H1 (cell line): ENCODE results near the gene UBAC1. TPM values are rescaled to one million over a fixed set of nuclear protein-coding genes. Genes with fewer than 3 reads are reported as not detected.

ENCODE experiments used
- CTCF ChIA-PET: fragments of 300-600 bp; sonication (Branson Sonifier 250); formaldehyde crosslinking; loops from one replicate; lab custom pipeline; 2021; ENCODE audit not compliant: partially characterized antibody; lab: Charles Lee
- POLR2A ChIA-PET: fragments of 300-600 bp; sonication (Branson Sonifier 250); formaldehyde crosslinking; loops from one replicate; lab custom pipeline; 2021; ENCODE audit warnings: inconsistent platforms; ENCODE audit not compliant: partially characterized antibody; lab: Charles Lee
- DNase-seq, 2 experiments: peaks; one replicate each; pipeline versions ENCODE4 v3.0.0 to v3.0.0-alpha.2; 2010 to 2022; ENCODE audit warnings: low spot score in 2 of 2, low read depth in 1 of 2, mixed read lengths in 1 of 2
- FAIRE-seq: peaks from 2 replicates; lab custom pipeline; 2011; peaks lifted over from hg19 to GRCh38; lab: Jason Lieb, UNC
- H2AFZ ChIP-seq: 2 replicates; pipeline ENCODE4 v1.8.1; 2012; ENCODE audit warnings: low read length, inconsistent platforms
- H2AK5ac ChIP-seq: 2 replicates; pipeline ENCODE4 v1.6.1; 2013; ENCODE audit warnings: low read depth, low read length
- H2BK120ac ChIP-seq: replicated peaks from 2 replicates; pipeline ENCODE3; 2013; ENCODE audit warnings: low read depth, low read length, inconsistent platforms
- H2BK12ac ChIP-seq: 2 replicates; pipeline ENCODE4 v1.6.1; 2013; ENCODE audit warnings: low read depth, low read length
- H2BK15ac ChIP-seq: 2 replicates; pipeline ENCODE4 v1.6.1; 2013; ENCODE audit warnings: low read length
- H2BK20ac ChIP-seq: 2 replicates; pipeline ENCODE4 v1.6.1; 2013; ENCODE audit warnings: low read length
- H2BK5ac ChIP-seq: 2 replicates; pipeline ENCODE4 v1.6.1; 2013; ENCODE audit warnings: low read depth, low read length
- H3K14ac ChIP-seq: 2 replicates; pipeline ENCODE4 v1.6.1; 2013; ENCODE audit warnings: inconsistent platforms; ENCODE audit not compliant: insufficient read length
- H3K18ac ChIP-seq: 2 replicates; pipeline ENCODE4 v1.6.1; 2013; ENCODE audit warnings: low read length; ENCODE audit errors: extremely low read depth
- H3K23ac ChIP-seq: 2 replicates; pipeline ENCODE4 v1.6.1; 2013; ENCODE audit warnings: inconsistent platforms; ENCODE audit not compliant: insufficient read length
- H3K23me2 ChIP-seq: 2 replicates; pipeline ENCODE4 v1.6.1; 2013; ENCODE audit warnings: low read depth, low read length
- H3K27ac ChIP-seq: 2 replicates; pipeline ENCODE4 v1.6.1; 2011; ENCODE audit warnings: low read depth, low read length, inconsistent platforms
- H3K27me3 ChIP-seq, 4 experiments: replicated peaks in 1 of 4; 1 replicate in 1 of 4; 2 replicates in 3 of 4; pipeline versions ENCODE4 v1.6.1 to v1.8.1; 2011 to 2013; ENCODE audit warnings: low read length in 3 of 4, mild to moderate bottlenecking in 3 of 4, inconsistent platforms in 2 of 4, mixed read lengths in 2 of 4, moderate library complexity in 1 of 4; ENCODE audit not compliant: control insufficient read depth in 3 of 4, insufficient read depth in 3 of 4; ENCODE audit errors: extremely low read depth in 1 of 4
- H3K36me3 ChIP-seq, 4 experiments: 2 replicates each; pipeline versions ENCODE4 v1.6.1 to v1.8.1; 2011 to 2013; ENCODE audit warnings: mild to moderate bottlenecking in 4 of 4, low read length in 3 of 4, moderate library complexity in 2 of 4, control low read depth in 1 of 4, inconsistent platforms in 1 of 4; ENCODE audit not compliant: insufficient read depth in 4 of 4, control insufficient read depth in 2 of 4
- H3K4ac ChIP-seq: replicated peaks from 2 replicates; pipeline ENCODE3; 2013; ENCODE audit warnings: low read length, low read depth, mixed read lengths, inconsistent platforms; ENCODE audit not compliant: insufficient read length
- H3K4me1 ChIP-seq, 4 experiments: replicated peaks in 1 of 4; 1 replicate in 1 of 4; 2 replicates in 3 of 4; pipeline versions ENCODE4 v1.6.1 to v1.8.1; 2011 to 2013; ENCODE audit warnings: low read length in 3 of 4, inconsistent platforms in 2 of 4, mixed read lengths in 1 of 4; ENCODE audit not compliant: insufficient read depth in 4 of 4, control insufficient read depth in 3 of 4
- H3K4me2 ChIP-seq, 2 experiments: 2 replicates each; pipeline versions ENCODE4 v1.6.1 to v1.8.1; 2011 to 2013; ENCODE audit warnings: low read depth in 2 of 2, low read length in 2 of 2, control low read depth in 1 of 2, inconsistent platforms in 1 of 2, mild to moderate bottlenecking in 1 of 2; ENCODE audit not compliant: insufficient read depth in 1 of 2
- H3K4me3 ChIP-seq, 4 experiments: fragments of 200-600, 300-600 bp in 1 of 4; sonication (generic), shearing (Covaris generic), sonication (Bioruptor Twin) in 1 of 4; 2 replicates each; pipeline versions ENCODE4 v1.5.1 to v1.8.1; 2011 to 2016; ENCODE audit warnings: low read length in 4 of 4, low read depth in 3 of 4, control low read depth in 2 of 4, inconsistent platforms in 2 of 4, mild to moderate bottlenecking in 2 of 4, mixed read lengths in 1 of 4, moderate library complexity in 1 of 4; ENCODE audit not compliant: insufficient read depth in 2 of 4; ENCODE audit errors: extremely low read depth in 1 of 4
- H3K56ac ChIP-seq: replicated peaks from 2 replicates; pipeline ENCODE3; 2013; ENCODE audit warnings: low read depth, mild to moderate bottlenecking, mixed read lengths, low read length, inconsistent platforms; ENCODE audit not compliant: insufficient read length
- H3K79me1 ChIP-seq: 2 replicates; pipeline ENCODE4 v1.6.1; 2013; ENCODE audit warnings: low read depth, low read length, control low read depth
- H3K79me2 ChIP-seq, 2 experiments: 2 replicates each; pipeline versions ENCODE4 v1.6.1 to v1.8.1; 2012 to 2013; ENCODE audit warnings: low read length in 2 of 2, mild to moderate bottlenecking in 2 of 2, inconsistent platforms in 1 of 2; ENCODE audit not compliant: insufficient read depth in 2 of 2, control insufficient read depth in 1 of 2
- H3K9ac ChIP-seq, 4 experiments: replicated peaks in 1 of 4; 1 replicate in 1 of 4; 2 replicates in 3 of 4; pipeline versions ENCODE4 v1.6.1 to v1.8.1; 2011 to 2013; ENCODE audit warnings: low read depth in 3 of 4, low read length in 3 of 4, control low read depth in 2 of 4, mild to moderate bottlenecking in 2 of 4, moderate library complexity in 2 of 4, inconsistent platforms in 1 of 4; ENCODE audit errors: extremely low read depth in 1 of 4
- H3K9me3 ChIP-seq, 2 experiments: 2 replicates each; pipeline versions ENCODE4 v1.6.1 to v1.8.1; 2012 to 2013; ENCODE audit warnings: mild to moderate bottlenecking in 2 of 2, moderate library complexity in 2 of 2, control low read depth in 1 of 2, inconsistent platforms in 1 of 2, low read depth in 1 of 2, low read length in 1 of 2, mixed read lengths in 1 of 2; ENCODE audit not compliant: insufficient read depth in 2 of 2
- H4K20me1 ChIP-seq, 2 experiments: replicated peaks in 1 of 2; 2 replicates each; pipeline versions ENCODE3 to v1.8.1; 2011 to 2013; ENCODE audit warnings: inconsistent platforms in 2 of 2, low read length in 2 of 2, mild to moderate bottlenecking in 1 of 2; ENCODE audit not compliant: insufficient read depth in 2 of 2, control insufficient read depth in 1 of 2
- H4K5ac ChIP-seq: 2 replicates; pipeline ENCODE4 v1.6.1; 2013; ENCODE audit warnings: low read length, low read depth, mixed read lengths, inconsistent platforms; ENCODE audit not compliant: insufficient read length
- H4K8ac ChIP-seq: 2 replicates; pipeline ENCODE4 v1.8.0; 2013; ENCODE audit warnings: mild to moderate bottlenecking, moderate library complexity, low read length, inconsistent platforms; ENCODE audit not compliant: insufficient read depth; ENCODE audit errors: extremely low read depth
- H4K91ac ChIP-seq: replicated peaks from 2 replicates; pipeline ENCODE3; 2013; ENCODE audit warnings: low read length, mixed read lengths, inconsistent platforms; ENCODE audit not compliant: insufficient read length
- SIRT6 ChIP-seq: IDR thresholded peaks from one replicate; pipeline ENCODE4 v1.7.1; 2012; ENCODE audit warnings: low read length, inconsistent platforms
- SRF ChIP-seq: IDR thresholded peaks from 2 replicates; pipeline ENCODE4 v1.6.1; 2011; ENCODE audit warnings: mild to moderate bottlenecking, low read depth, low read length, moderate library complexity
- TEAD4 ChIP-seq: IDR thresholded peaks from 2 replicates; pipeline ENCODE4 v1.6.1; 2012; ENCODE audit warnings: low read depth, low read length, inconsistent platforms, mixed read lengths
- WGBS, 2 experiments: shearing (Covaris generic) in 1 of 2; methylation state at CpG; one replicate each; pipeline versions ENCODE4 v1.1.6 to v1.1.7; 2013 to 2015; ENCODE audit warnings: low lambda C conversion rate in 2 of 2, mixed read lengths in 2 of 2, inconsistent platforms in 1 of 2, low coverage in 1 of 2, missing lambda C conversion rate in 1 of 2; ENCODE audit not compliant: insufficient replicate concordance in 2 of 2, insufficient coverage in 1 of 2, insufficient read length in 1 of 2; ENCODE audit errors: extremely low coverage in 1 of 2, missing lambda C conversion rate in 1 of 2; 5-methylcytosine and 5-hydroxymethylcytosine counted together
- long read RNA-seq, 2 experiments: library from RNA in 1 of 2; library from capped mRNA in 1 of 2; stranded (forward); transcript quantifications; one replicate each; pipeline ENCODE4 v2.0.0, GENCODE V29; 2021; ENCODE audit warnings: inconsistent platforms in 1 of 2
- polyA minus RNA-seq, 3 experiments: library from RNA; depleted of rRNA, polyadenylated mRNA; stranded (reverse); fragments of >200 nt; gene quantifications; 1 replicate in 2 of 3; 2 replicates in 1 of 3; pipeline ENCODE4 v1.2.3, GENCODE V29; 2011
- polyA plus RNA-seq, 7 experiments: library from polyadenylated mRNA; depleted of rRNA in 3 of 7; stranded (reverse) in 5 of 7; unstranded in 2 of 7; fragments of >200 nt in 5 of 7; fragments of 200-250 nt in 2 of 7; gene quantifications; 1 replicate in 5 of 7; 2 replicates in 1 of 7; 4 replicates in 1 of 7; pipeline versions ENCODE4 v1.2.1 to v1.2.3, GENCODE V29; 2011 to 2013; ENCODE audit warnings: missing spikeins in 2 of 7, mixed read lengths in 2 of 7
- total RNA-seq: library from RNA; stranded (reverse); fragmentation: NEBNext Ultra II Directional; extraction: Animal tissue kit (Norgen Biotek cat#: 25700); gene quantifications from 2 replicates; pipeline ENCODE4 v1.2.1, GENCODE V29; 2021

Gene UBAC1
- total RNA-seq (59.3 and 63.1 TPM in 2 replicates), polyA plus RNA-seq (2011; rRNA removed) (85.2 and 105 TPM in 2 replicates), polyA minus RNA-seq (2011; rRNA and poly(A)+ RNA removed) (21.6 and 41.3 TPM in 2 replicates)
- 74.8 TPM for polyA plus RNA-seq (2011; cell fraction: cytosol; rRNA removed)
- 68.0 TPM for polyA plus RNA-seq (2011; cell fraction: nucleus; rRNA removed)
- polyA plus RNA-seq (2012, experiment 1 of 2), result 40.4 to 56.7 TPM (median 50.5 TPM) in 4 replicates
- 65.3 TPM for polyA plus RNA-seq (2012, experiment 2 of 2)
- polyA plus RNA-seq (2013, experiment 1 of 2), result 51.1 TPM
- 54.0 TPM for polyA plus RNA-seq (2013, experiment 2 of 2)
- polyA minus RNA-seq (2011; cell fraction: cytosol; rRNA and poly(A)+ RNA removed), result 26.6 TPM
- polyA minus RNA-seq (2011; cell fraction: nucleus; rRNA and poly(A)+ RNA removed), result 19.2 TPM
- long read RNA-seq, experiment 1, partial matches to known transcripts, result 30 of 44 reads
- long read RNA-seq, experiment 1, other reads (novel, unspliced or antisense), result 10 of 44 reads
- long read RNA-seq, experiment 2, transcript UBAC1-201 (10 exons, 1,867 nt), result major isoform, 22 of 26 reads
- long read RNA-seq, experiment 2, partial matches to known transcripts, result 3 of 26 reads
- long read RNA-seq, experiment 2, other reads (novel, unspliced or antisense), result 1 of 26 reads

GRCh38 chr9:135961277-135961715 is at the start of gene UBAC1:
Gene UBAC1, minus strand, starts transcription at chr9:135961373. Its CDS starts 211 bp downstream, at chr9:135961162.
- H4K20me1 ChIP-seq, result peaks cover 5 to 11% of the 10 kb centered on the region in 2 experiments
- H3K23ac ChIP-seq, result no peak within 1 kb of the TSS
- POLR2A ChIA-PET, result interaction anchor here (0.8 to 1.9 kb wide), 4 partner anchors 9 to 171 kb away, joined by 3 to 5 read pairs (median 3); no protein-coding TSS in a partner anchor
- no peak for TF ChIP-seq TEAD4
- TF ChIP-seq SRF, result peak; percentile 71
- no peak for TF ChIP-seq SIRT6

More at GRCh38 chr9:135961277-135961715, at the start of gene UBAC1:
- H2BK5ac ChIP-seq, result no peak within 1 kb of the TSS; the same call in 1 of the 2 replicates
- H3K9ac ChIP-seq, result peak within 1 kb of the TSS; percentile 21 to 73 (median 52); a peak in 6 of 7 replicates
- no peaks in the 10 kb centered on the region for H3K36me3 ChIP-seq
- peaks cover 4 to 7% (median 5%) of the 10 kb centered on the region in 4 experiments; a peak in 5 of 7 replicates for H3K4me1 ChIP-seq
- no peak within 1 kb of the TSS for H3K4ac ChIP-seq
- peak; percentile 79 to 93 for DNase-seq
- H4K91ac ChIP-seq, result peak within 1 kb of the TSS; percentile 8
- peak within 1 kb of the TSS; percentile 48 for H3K18ac ChIP-seq
- H4K5ac ChIP-seq, result peak within 1 kb of the TSS; percentile 20
- peak within 1 kb of the TSS; percentile 76 to 90 (median 82) for H3K4me3 ChIP-seq
- peak within 1 kb of the TSS; percentile 78 for H2AFZ ChIP-seq
- H3K23me2 ChIP-seq, result peaks cover 1% of the 10 kb centered on the region
- no peak within 1 kb of the TSS for H3K56ac ChIP-seq
- H3K4me2 ChIP-seq, result peak within 1 kb of the TSS; percentile 78 to 92
- H3K9me3 ChIP-seq, result no peaks in the 10 kb centered on the region
- no peak within 1 kb of the TSS for H2AK5ac ChIP-seq
- peaks cover 7% of the 10 kb centered on the region for H3K79me1 ChIP-seq
- CTCF ChIA-PET, result interaction anchor here (1.1 to 1.8 kb wide), 4 partner anchors 13 to 176 kb away, joined by 3 to 4 read pairs (median 3); no protein-coding TSS in a partner anchor
- 2% methylated on average over 44 of the region's 53 CpGs; no CpG with 5 or more reads in 1 of the 2 experiments for WGBS, 2 experiments
- no peak within 1 kb of the TSS for H4K8ac ChIP-seq
- no peak within 1 kb of the TSS for H2BK20ac ChIP-seq
- H3K27ac ChIP-seq, result 0 out of 2 replicates have a peak within 1 kb of the TSS, but pooled peaks have one; percentile 37
- no peak for FAIRE-seq
- H2BK120ac ChIP-seq, result no peak within 1 kb of the TSS
- H2BK15ac ChIP-seq, result no peak within 1 kb of the TSS
- no peaks in the 10 kb centered on the region for H3K27me3 ChIP-seq
- H3K14ac ChIP-seq, result no peak within 1 kb of the TSS
- H3K79me2 ChIP-seq, result peaks cover 5 to 39% of the 10 kb centered on the region in 2 experiments
- no peak within 1 kb of the TSS for H2BK12ac ChIP-seq
